Parathyroid adenoma (tissue), 2 donors: ENCODE results near the gene TEDC1.

Experiments
- H2AFZ ChIP-seq: fragments of 300-600 bp; sonication (generic); one replicate; pipeline ENCODE4 v1.7.0; 2017; ENCODE audit warnings: antibody characterized with exemption, mild to moderate bottlenecking
- H3K27ac ChIP-seq: fragments of 300-600 bp; sonication (generic); one replicate; pipeline ENCODE4 v1.7.0; 2017
- H3K27me3 ChIP-seq: fragments of 300-600 bp; sonication (generic); one replicate; pipeline ENCODE4 v1.7.0; 2017; ENCODE audit warnings: low read length; ENCODE audit not compliant: control insufficient read depth, insufficient read depth
- H3K36me3 ChIP-seq: fragments of 300-600 bp; sonication (generic); one replicate; pipeline ENCODE4 v1.7.0; 2017; ENCODE audit warnings: low read length; ENCODE audit not compliant: control insufficient read depth, insufficient read depth
- H3K4me1 ChIP-seq: fragments of 300-600 bp; sonication (generic); one replicate; pipeline ENCODE4 v1.7.0; 2017; ENCODE audit warnings: control low read depth
- H3K4me2 ChIP-seq: fragments of 300-600 bp; sonication (generic); one replicate; pipeline ENCODE4 v1.7.0; 2017; ENCODE audit warnings: low read length
- H3K4me3 ChIP-seq: fragments of 300-600 bp; sonication (generic); one replicate; pipeline ENCODE4 v1.7.0; 2017; ENCODE audit warnings: low read depth, low read length
- H3K79me2 ChIP-seq: fragments of 300-600 bp; sonication (generic); one replicate; pipeline ENCODE4 v1.7.0; 2017; ENCODE audit warnings: control low read depth
- H3K9ac ChIP-seq: fragments of 300-600 bp; sonication (generic); one replicate; pipeline ENCODE4 v1.7.0; 2017; ENCODE audit warnings: mild to moderate bottlenecking
- H3K9me3 ChIP-seq: fragments of 300-600 bp; sonication (generic); one replicate; pipeline ENCODE4 v1.7.0; 2017; ENCODE audit warnings: low read length; ENCODE audit not compliant: control insufficient read depth
- TF ChIP-seq, protein P1 (sequence below): fragments of 300-600 bp; sonication (generic); IDR thresholded peaks from one replicate; pipeline ENCODE4 v1.7.0; 2017; ENCODE audit warnings: antibody characterized with exemption, mild to moderate bottlenecking
- donor health status: primary hyperparathyroidism.

The TEDC1 gene

DNA sequence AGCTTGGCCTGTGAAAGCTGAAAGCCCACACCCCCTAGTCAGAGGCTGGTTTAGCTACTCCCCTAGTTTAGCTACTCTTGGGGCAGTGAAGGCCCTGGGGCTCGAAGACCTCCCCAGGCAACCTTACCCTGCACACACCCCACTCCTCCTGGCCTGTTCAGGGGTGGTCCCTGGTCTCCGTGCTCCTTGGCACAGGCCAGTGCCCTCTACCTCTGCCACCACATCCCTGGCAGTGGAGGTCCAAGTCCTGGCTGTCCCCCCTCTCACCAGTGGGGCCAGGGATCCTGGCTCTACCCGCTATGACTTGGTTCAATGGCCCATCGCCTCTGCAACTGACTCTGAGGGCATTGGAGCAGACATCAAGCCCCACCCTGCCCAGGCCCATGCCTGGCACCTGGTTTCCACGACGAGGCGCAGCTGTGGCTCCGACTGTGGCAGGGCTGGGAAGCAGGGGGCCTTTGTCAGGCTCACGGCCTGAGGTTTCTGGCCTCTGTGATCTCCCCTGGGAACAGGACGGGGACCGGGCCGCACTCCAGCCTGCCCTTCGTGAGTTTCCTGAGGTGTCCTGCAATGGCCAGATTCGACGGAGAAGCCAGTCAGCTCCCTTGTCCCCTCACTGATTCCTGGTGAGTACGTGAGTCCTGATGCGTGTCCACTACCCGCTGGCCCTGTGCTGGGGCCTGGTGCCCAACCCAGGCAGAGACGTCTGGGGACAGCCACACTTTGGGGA lies 41.0 kb downstream of the TEDC1 start:
- Histone ChIP-seq H3K4me1 (peaks cover 6% of the 10 kb centered on the region), H3K4me2 (no peak overlapping the region), H3K9ac (no peak overlapping the region), H3K27ac (no peak overlapping the region), H3K27me3 (no peaks in the 10 kb centered on the region), H3K79me2 (no peaks in the 10 kb centered on the region), H3K36me3 (no peaks in the 10 kb centered on the region), H3K9me3 (no peaks in the 10 kb centered on the region), H3K4me3 (no peak overlapping the region), H2AFZ (no peak overlapping the region)
- TF ChIP-seq, protein P1, sequence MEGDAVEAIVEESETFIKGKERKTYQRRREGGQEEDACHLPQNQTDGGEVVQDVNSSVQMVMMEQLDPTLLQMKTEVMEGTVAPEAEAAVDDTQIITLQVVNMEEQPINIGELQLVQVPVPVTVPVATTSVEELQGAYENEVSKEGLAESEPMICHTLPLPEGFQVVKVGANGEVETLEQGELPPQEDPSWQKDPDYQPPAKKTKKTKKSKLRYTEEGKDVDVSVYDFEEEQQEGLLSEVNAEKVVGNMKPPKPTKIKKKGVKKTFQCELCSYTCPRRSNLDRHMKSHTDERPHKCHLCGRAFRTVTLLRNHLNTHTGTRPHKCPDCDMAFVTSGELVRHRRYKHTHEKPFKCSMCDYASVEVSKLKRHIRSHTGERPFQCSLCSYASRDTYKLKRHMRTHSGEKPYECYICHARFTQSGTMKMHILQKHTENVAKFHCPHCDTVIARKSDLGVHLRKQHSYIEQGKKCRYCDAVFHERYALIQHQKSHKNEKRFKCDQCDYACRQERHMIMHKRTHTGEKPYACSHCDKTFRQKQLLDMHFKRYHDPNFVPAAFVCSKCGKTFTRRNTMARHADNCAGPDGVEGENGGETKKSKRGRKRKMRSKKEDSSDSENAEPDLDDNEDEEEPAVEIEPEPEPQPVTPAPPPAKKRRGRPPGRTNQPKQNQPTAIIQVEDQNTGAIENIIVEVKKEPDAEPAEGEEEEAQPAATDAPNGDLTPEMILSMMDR, result no peak

DNA sequence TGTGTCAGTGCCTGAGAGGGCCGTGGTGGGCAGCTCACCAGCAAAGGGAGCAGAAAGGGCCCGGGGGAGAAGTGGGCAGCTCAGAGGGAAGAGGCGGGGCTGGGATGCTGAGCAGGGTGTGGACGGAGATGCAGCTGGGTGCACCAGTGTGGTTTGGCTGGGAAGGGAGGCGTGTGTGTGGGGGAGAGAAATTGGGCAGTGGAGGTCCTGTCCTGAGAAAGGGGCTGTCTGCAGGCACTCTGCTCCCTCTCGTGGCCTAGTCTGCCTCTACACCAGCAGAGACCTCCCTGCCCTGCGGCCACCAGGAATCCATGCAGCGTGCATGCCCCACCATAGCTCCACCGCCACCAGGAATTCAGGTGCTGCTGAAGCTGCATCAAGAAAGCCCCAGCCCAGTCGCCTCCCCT lies 41.7 kb downstream of the TEDC1 start:
- Histone ChIP-seq H3K4me2 (no peak overlapping the region), H3K9ac (no peak overlapping the region), H2AFZ (no peak overlapping the region), H3K36me3 (no peaks in the 10 kb centered on the region), H3K4me1 (peaks cover 2% of the 10 kb centered on the region), H3K27ac (no peak overlapping the region), H3K79me2 (no peaks in the 10 kb centered on the region), H3K27me3 (no peaks in the 10 kb centered on the region), H3K9me3 (no peaks in the 10 kb centered on the region), H3K4me3 (no peak overlapping the region)
- TF ChIP-seq, protein P1, result no peak

DNA sequence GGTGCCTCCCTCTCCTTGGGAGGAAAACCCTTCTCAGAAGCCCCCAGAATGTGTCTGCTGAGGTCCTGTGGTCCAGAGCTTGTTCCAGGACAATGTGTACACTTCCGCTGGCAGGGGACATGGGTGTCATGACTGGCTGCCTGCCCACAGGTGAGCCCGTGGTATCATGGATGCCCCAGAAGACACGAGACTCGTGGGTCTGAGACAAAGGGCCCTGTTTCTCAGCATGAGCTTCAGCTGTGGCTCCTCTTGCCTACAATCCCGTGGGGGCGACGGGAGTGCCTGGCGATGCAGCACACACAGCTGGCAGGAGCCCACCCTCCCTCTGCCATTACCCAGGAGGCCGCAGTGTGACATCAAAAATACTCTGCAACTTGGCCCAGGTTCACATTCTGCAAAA lies 42.3 kb downstream of the TEDC1 start:
- Histone ChIP-seq H3K36me3 (no peaks in the 10 kb centered on the region), H3K4me3 (no peak overlapping the region), H3K79me2 (no peaks in the 10 kb centered on the region), H2AFZ (no peak overlapping the region), H3K9ac (no peak overlapping the region), H3K27me3 (no peaks in the 10 kb centered on the region), H3K9me3 (no peaks in the 10 kb centered on the region), H3K27ac (no peak overlapping the region), H3K4me1 (no peaks in the 10 kb centered on the region), H3K4me2 (no peak overlapping the region)
- TF ChIP-seq, protein P1, result no peak

DNA sequence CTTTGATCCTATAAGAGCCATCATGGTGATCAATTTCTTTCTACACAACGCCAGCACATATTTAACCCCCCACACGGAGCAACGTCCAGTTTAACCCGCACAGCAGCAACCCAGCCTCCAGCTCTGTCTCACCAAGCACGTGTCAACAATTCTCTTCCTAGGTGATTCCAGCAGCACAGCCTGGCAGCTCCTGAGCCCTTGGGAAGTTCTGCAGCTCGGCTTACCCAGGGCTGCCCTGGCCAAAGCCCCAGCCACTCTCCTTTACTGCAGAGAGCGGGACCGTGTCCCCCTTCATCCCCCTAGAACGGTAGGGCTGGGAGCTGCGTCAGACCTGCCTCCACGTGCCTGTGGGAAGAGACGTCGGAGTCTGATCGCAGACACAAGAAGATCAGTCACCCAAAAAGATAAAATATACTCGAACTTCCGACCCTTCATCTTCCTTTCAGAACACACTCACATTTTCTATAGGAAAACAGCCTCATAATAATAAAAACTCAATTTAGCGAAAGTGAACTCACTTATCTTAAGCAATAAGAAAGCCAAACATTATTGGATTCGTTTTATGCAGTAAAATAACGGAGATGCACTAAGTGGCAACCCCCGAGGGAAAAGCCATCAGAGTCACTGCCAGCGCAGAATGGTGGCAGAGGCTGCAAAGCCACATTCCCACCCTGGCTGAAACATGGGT lies 42.9 kb downstream of the TEDC1 start:
- no peaks in the 10 kb centered on the region for H3K4me1 ChIP-seq
- H2AFZ ChIP-seq, result no peak overlapping the region
- no peak overlapping the region for H3K4me3 ChIP-seq
- no peaks in the 10 kb centered on the region for H3K36me3 ChIP-seq
- no peak overlapping the region for H3K4me2 ChIP-seq
- no peaks in the 10 kb centered on the region for H3K9me3 ChIP-seq
- no peak overlapping the region for H3K27ac ChIP-seq
- no peaks in the 10 kb centered on the region for H3K79me2 ChIP-seq
- H3K27me3 ChIP-seq, result no peaks in the 10 kb centered on the region
- TF ChIP-seq, protein P1, result no peak
- no peak overlapping the region for H3K9ac ChIP-seq
